GM18505 (cell line): ENCODE data around the gene MYL11.
A peak's percentile ranks its signal among the peaks of the same experiment; 100 is the strongest.

Experiments used
- ATAC-seq: cut with Tn5 transposase; IDR thresholded peaks from one replicate; pipeline ENCODE4 v1.9.1; 2021; ENCODE audit not compliant: unreplicated experiment
- POLR2A ChIP-seq: IDR thresholded peaks from 4 replicates; pipeline ENCODE4 v1.6.1; 2011; ENCODE audit warnings: borderline replicate concordance; ENCODE audit not compliant: insufficient read depth, insufficient read length; ENCODE audit errors: extremely low read depth

Gene MYL11

DNA sequence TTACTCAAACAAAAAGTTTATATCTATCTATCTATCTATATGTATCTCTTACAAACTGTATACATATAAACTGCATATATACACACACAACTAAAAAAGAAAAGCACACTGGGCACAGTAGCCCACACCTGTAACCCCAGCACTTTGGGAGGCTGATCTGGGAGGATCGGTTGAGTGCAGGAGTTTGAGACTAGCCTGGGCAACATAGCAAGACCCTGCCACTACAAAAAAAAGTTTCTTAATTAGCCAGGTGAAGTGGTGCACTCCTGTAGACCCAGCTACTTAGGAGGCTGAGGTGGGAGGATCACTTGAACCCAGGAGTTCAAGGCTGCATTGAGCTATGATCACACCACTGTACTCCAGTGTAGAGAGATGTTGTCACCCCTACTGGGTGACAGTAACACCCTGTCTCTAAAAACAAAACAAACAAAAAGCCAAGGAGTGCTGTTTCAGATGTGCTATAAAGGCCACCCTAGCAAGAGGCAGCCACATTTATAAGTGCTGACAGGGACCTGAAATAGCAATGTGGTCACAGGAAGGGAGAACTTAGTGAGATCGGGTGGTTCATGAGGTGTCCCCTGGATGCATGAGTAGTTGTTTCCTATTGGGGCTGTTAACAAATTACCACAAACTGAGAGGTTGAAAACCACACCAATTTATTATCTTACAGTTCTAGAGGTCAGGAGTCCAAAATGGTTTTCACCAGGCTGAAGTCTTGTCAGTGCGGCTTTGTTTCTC is 24.3 kb upstream of the MYL11 start:
- TF ChIP-seq POLR2A: no peak
- no peak for ATAC-seq

DNA sequence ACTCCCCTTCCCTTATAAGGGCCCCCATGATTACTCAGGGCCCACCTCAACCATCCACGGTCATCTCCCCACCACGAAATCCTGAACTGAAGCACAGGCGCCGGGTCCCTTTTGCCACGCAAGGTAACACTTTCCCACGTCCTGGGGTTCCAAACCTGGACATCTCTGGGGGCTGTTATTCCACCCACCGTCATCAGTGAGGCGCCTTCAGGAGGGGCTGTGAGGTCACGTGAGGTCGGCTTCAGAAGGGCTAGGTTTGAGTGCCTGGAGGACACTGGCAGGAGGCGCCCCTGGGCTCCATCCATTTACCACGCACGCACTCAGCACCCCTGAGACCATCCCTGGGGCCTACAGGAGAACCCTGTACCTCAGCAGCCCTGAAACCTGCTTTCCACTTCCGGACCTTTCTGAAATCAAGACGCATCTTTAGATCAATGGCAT is 23.6 kb upstream of the MYL11 start:
- TF ChIP-seq POLR2A: no peak
- no peak for ATAC-seq

DNA sequence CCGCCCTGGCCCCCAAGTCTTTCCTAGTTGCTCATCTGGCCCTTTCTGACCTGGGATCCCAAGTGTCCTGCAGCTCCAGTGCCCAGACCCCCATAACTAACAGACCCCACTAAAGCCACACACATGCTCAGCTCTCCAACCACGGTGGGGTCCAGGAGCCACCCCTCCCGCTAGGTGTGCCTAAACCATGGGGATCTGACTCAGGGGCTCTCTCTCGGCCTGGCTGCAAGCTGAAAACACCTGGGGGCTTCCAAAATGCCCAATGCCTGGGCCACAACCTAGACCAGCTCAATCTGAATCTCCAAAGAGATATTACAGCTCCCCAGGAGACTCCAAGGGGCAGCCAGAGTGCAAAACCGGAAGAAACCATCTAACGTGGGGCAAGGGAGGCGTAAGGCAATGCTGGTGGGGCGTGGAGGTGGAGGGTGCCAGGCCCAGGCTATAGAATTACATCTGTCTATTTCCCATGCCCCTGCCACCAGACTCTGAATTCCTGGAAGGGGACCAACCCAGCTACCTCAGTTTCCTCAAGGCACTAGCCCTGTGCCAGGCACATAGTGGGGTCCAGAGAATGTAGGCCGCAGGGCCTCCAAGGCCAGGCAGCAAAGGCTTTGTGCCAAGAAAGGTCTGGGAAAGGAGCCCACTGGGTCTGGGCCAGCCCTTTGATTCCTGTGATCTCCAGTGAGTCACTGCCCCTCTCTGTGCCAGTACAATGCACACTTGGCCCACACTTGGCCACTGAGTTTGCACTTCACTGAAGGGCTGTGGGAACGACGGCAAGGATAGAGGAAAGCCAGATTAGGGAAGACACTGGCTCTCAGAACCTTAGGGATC is 22.8 kb upstream of the MYL11 start:
- no peak for TF ChIP-seq POLR2A
- ATAC-seq: no peak

DNA sequence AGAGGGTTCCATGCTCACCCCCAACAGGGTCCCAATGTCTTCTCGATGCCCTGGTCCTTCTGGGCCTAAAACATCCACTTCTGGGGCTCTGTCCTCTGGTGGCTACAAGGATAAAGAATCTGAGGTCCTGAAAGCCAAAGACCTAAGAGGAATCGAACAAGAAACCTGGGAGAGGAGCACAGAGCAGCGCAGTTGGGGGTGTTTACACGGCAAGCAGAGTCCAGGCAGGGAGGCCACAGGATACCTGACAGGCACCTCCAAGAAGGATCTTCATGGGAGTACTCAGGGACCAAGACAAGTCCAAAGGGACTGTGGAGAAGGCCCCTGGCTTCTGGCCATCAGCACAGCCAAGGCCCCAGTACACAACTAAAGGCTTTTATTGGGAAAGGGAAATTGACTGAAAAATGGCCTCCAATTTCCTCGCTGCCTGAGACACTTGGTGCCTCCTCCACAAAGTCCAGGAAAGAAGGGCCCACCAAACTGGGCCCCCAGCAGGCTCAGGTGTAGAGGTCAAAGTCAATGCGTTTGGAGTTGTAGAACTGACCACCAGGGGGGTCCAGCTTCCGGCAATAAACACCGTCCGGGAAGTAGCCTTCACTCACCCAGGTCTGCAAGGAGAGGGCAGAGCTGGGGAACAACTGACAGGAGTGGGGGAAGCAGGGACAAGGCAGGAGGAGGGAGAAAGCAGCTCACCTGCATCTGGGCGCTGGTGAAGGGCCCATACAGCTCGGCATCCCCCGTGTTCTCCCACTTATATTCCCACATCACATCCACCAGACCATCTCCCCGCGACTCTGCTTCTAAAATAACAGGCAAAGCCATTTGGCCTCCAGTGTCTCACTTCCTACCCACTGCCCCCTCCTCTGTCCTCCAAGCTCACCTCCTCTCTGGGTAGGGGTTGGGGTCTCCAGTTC is 21.9 kb upstream of the MYL11 start:
- no peak for TF ChIP-seq POLR2A
- no peak for ATAC-seq

DNA sequence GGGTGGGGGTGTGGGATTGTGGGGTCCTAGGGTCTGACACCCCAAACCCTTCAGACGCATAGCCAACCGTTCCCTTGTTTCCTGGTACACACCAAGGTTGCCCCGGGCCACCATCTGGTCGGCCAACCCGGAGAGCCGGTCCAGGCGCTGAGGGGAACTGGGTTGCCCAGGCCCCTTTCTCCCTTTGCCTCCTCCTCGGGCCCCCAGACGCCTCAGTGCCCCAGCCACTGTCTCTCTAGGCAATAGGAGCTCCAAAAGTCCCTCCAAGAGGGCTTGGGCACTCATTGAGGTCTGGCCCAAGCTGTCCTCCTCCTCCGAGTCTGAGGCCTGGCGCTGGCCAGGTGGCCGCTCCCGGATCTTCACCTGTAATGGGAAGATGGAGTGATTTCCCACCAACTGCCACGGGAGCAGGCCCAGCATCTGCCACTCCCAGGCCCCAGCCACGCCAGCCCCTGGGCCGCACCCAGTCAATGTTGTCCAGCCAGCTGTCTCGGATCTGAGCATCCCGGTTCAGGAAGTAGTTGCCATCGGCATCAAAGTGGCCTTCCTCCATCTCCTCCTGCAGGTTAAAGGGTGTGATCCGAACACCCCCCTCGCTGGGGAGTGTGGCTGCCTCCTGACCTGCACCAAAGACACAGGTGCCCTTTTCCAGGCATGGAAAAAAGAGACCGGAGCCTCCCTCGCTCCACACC is 21.0 kb upstream of the MYL11 start:
- ATAC-seq: no peak
- TF ChIP-seq POLR2A: no peak

DNA sequence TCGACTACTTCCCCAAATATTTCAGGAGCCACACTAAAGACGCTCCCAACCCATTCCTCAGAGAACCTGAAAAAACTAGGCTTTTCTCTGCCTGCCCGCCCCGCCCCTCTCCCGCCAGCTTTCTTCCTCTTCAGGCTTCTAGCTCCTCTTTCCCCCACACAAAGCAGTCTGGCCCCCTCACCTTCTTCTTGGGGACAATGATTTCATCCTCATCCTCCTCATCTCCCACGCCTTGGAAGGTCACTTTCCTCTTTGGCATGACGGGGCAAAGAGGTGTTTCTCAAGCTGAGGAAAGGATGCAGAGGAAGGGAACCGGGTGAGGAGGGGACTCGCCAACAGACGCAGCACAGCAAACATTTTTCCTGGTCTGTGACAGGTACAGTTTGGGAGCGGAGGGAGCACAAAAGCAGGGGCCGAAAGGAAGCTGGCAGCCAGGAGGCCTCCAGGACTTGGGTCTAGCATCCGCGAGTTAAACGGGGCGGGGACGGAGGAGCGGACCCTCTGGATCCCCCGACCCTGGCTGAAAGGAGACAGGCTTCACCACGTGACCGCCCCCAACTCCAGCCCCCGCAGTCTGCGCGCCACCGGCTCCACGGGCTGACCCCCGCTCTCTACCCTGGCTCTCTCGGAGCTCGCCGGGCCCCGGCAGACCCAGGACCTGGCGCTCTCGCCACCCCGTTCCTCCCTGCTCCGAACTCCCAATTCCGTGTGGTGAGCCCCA is 20.0 kb upstream of the MYL11 start:
- ATAC-seq: no peak
- TF ChIP-seq POLR2A: no peak

DNA sequence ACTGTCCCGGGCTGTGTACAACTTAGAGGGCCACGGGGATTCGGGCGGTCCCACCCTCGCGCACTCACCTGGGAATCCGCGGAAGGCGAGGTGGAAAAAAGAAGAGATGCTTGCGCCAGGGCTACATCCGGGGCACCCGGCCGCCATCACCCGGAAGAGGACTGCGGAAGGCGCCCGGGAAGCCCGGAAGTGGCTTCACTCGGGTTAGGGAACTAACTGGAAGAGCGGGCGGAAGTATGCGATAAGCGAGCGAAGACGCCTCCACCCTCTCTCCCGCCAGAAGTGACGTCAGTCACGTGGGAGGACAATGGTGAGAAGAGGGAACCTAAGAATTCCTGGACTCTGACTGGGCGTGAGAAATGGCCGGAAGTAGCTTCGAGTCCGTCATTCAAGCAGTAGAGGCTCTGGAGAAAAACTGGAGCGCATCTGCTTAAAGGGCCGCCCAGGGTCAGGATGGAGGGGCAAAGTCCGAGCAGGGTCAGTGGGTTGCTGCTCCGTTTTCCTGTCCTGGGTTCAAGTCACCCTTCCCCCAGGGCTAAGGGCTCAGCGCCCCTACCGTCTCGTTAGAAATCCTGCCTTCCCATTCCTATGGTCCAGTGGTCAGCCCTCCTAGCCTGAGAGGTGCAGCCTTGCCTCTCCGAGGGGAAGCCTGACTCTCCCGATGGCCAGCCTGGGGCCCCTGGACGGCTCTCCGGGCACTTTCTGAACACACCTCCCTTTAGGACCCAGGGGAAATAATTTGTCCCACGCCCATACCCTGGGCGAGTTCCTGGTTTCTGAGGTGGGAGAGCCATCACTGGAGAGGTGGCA is 19.3 kb upstream of the MYL11 start, which contains the start of gene CD2BP2:
CD2BP2 (minus strand) TSS at position 165 of the 810 bp plus-strand sequence. CDS start 627 bp downstream, outside the sequence.
- peak; percentile 55 for ATAC-seq
- peak; percentile 78 for TF ChIP-seq POLR2A

DNA sequence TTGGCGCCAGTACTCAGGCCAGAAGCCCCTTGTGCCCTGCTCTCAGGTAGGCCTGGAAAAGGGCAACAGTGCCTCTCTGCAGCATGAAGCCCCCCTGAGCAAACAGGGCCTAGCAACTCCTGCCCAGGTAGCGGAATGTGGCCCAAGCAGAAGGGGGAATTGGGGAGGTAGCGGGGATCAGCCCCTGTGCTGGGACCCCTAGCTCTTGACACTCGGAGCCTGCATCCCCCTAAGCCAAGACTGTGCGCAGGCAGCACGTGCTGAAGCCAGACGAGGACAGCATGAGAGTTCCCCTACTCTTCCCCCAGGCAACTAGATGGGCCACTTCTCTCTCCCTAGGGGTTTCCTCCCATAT is 18.7 kb upstream of the MYL11 start:
- no peak for TF ChIP-seq POLR2A
- ATAC-seq: no peak

DNA sequence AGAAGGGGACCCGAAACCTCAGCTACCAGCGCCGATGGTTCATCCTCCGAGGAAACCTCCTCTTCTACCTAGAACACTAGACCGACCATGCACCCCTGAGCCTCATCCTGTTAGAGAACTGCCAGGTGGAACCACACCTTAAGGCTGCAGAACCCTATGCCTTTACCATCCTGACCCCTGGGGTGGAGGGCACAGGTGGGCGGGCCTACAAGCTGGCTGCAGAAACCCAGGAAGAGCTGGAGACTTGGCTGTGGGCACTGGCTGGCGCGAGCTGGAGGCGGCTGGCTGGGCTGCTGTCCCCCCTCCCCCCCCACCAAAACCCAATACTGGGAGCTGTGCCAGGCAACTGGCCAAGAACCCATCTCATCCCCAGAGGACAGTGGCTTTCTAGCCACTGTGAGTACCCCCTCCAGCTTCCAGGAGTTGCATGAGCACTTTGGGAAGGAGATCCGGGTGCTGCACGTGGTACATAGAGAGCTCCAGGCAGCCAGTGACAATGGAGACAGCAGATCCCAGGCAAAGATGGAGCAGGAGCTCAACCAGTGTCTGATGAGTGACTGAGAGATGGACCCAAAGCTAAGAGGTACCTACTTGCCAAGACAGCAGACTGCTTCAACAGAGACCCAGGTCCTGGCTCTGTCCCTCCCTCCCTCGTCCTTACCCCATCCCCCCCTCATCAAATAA is 18.1 kb upstream of the MYL11 start:
- no peak for ATAC-seq
- no peak for TF ChIP-seq POLR2A

DNA sequence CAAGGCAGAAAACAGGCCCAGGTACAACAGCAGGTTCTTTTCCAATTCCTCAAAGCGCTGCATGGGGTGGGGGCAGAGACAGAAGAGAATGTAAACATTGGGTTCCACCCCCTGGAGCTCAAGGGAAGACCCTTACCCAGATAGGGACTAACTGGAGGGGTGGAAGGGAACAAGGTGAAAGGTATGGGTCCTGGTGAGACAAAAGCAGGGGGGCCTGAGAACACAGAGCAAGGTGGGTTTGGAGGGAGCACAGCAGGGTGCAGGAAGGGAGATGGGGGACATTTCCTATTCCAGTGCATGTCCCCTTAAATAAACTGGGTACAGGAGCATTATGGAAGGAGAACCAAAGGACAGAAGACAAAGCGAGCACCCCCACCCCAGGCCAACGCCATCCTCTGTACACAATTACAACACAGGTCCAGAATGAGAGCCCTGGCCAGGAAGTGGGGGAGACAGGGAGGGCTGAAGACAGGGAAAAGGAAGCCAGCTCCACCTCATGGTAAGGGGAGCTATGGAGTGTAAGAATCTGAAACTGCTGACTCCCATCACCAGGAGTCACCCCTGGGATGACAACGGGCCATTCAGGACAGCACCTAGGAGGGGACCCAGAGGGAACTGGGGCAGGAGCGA is 17.4 kb upstream of the MYL11 start:
- no peak for TF ChIP-seq POLR2A
- no peak for ATAC-seq
